ENCODE data around the gene CMTR1.
A peak's percentile ranks its signal among the peaks of the same experiment; 100 is the strongest.

The CMTR1 gene

GRCh38 chr6:37486121-37486839 is 53.3 kb downstream of the CMTR1 start:
- DNase-seq (ENCODE audit: low read depth) = no peak
- no peak for TF ChIP-seq CTCF (conservative IDR thresholded peaks at IDR 0.05; ENCODE audit: low read depth, low read length)
- H3K4me3 ChIP-seq (ENCODE audit: low read depth, low read length) = no peak overlapping the region

- no peak for TF ChIP-seq CTCF (conservative IDR thresholded peaks at IDR 0.05; ENCODE audit: low read depth, low read length)
- DNase-seq (ENCODE audit: low read depth) = no peak
- H3K4me3 ChIP-seq (ENCODE audit: low read depth, low read length) = no peak overlapping the region
Measured at GRCh38 chr6:37487591-37488380, 54.8 kb downstream of the CMTR1 start.

GRCh38 chr6:37488476-37488875 is 55.5 kb downstream of the CMTR1 start:
- H3K4me3 ChIP-seq (ENCODE audit: low read depth, low read length) = no peak overlapping the region
- DNase-seq (ENCODE audit: low read depth) = no peak
- TF ChIP-seq CTCF (conservative IDR thresholded peaks at IDR 0.05; ENCODE audit: low read depth, low read length) = no peak

GRCh38 chr6:37489697-37490336 is 56.8 kb downstream of the CMTR1 start:
- H3K4me3 ChIP-seq (ENCODE audit: low read depth, low read length) = no peak overlapping the region
- peak; percentile 39 for DNase-seq (ENCODE audit: low read depth)
- TF ChIP-seq CTCF (conservative IDR thresholded peaks at IDR 0.05; ENCODE audit: low read depth, low read length) = peak; percentile 45

- DNase-seq (ENCODE audit: low read depth) = no peak
- no peak for TF ChIP-seq CTCF (conservative IDR thresholded peaks at IDR 0.05; ENCODE audit: low read depth, low read length)
- H3K4me3 ChIP-seq (ENCODE audit: low read depth, low read length) = no peak overlapping the region
Measured at GRCh38 chr6:37490536-37491170, 57.6 kb downstream of the CMTR1 start.

- no peak for DNase-seq (ENCODE audit: low read depth)
- TF ChIP-seq CTCF (conservative IDR thresholded peaks at IDR 0.05; ENCODE audit: low read depth, low read length) = no peak
- no peak overlapping the region for H3K4me3 ChIP-seq (ENCODE audit: low read depth, low read length)
Measured at GRCh38 chr6:37491171-37491829, 58.3 kb downstream of the CMTR1 start.
